MM.1S (cell line): ENCODE data around the gene C1orf198.

ENCODE experiments used
- DNase-seq: peaks from one replicate; pipeline ENCODE4 v3.0.0-alpha.2; 2015
- H2AFZ ChIP-seq: fragments of 300-600 bp; sonication (generic); 2 replicates; pipeline ENCODE4 v1.6.0; 2016; ENCODE audit warnings: antibody characterized with exemption, low read length
- H3F3A ChIP-seq: fragments of 300-600 bp; sonication (generic); 2 replicates; pipeline ENCODE4 v1.6.1; 2016; ENCODE audit warnings: mild to moderate bottlenecking, antibody characterized with exemption, low read length, moderate library complexity, mixed read lengths; ENCODE audit not compliant: insufficient read depth
- H3K27ac ChIP-seq: fragments of 300-600 bp; sonication (generic); 2 replicates; pipeline ENCODE4 v1.5.1; 2016; ENCODE audit warnings: mild to moderate bottlenecking, low read length
- H3K27me3 ChIP-seq: fragments of 300-600 bp; sonication (generic); replicated peaks from 2 replicates; pipeline ENCODE4 v1.6.0; 2016; ENCODE audit warnings: low read length; ENCODE audit not compliant: insufficient read depth
- H3K36me3 ChIP-seq: fragments of 300-600 bp; sonication (generic); replicated peaks from 2 replicates; pipeline ENCODE4 v1.6.1; 2016; ENCODE audit warnings: mild to moderate bottlenecking, low read length, mixed read lengths; ENCODE audit not compliant: insufficient read depth
- H3K4me1 ChIP-seq: fragments of 300-600 bp; sonication (generic); 2 replicates; pipeline ENCODE4 v1.6.1; 2016; ENCODE audit warnings: low read length, mixed read lengths
- H3K4me2 ChIP-seq: fragments of 300-600 bp; sonication (generic); 2 replicates; pipeline ENCODE4 v1.6.0; 2016; ENCODE audit warnings: low read depth, low read length
- H3K4me3 ChIP-seq: fragments of 300-600 bp; sonication (generic); 2 replicates; pipeline ENCODE4 v1.5.1; 2016; ENCODE audit warnings: low read length, mixed read lengths
- H3K79me2 ChIP-seq: fragments of 300-600 bp; sonication (generic); 2 replicates; pipeline ENCODE4 v1.6.1; 2016; ENCODE audit warnings: mixed run types, low read length, mixed read lengths
- H3K9ac ChIP-seq: fragments of 300-600 bp; sonication (generic); 2 replicates; pipeline ENCODE4 v1.6.1; 2016; ENCODE audit warnings: low read length, mixed read lengths
- H3K9me2 ChIP-seq: fragments of 300-600 bp; sonication (generic); replicated peaks from 2 replicates; pipeline ENCODE4 v1.6.1; 2016; ENCODE audit warnings: mild to moderate bottlenecking, low read length, mixed read lengths; ENCODE audit not compliant: insufficient read depth
- H3K9me3 ChIP-seq: fragments of 300-600 bp; sonication (generic); replicated peaks from 2 replicates; pipeline ENCODE4 v1.6.1; 2016; ENCODE audit warnings: mild to moderate bottlenecking, low read length, mixed read lengths; ENCODE audit not compliant: insufficient read depth
- H4K20me1 ChIP-seq: fragments of 300-600 bp; sonication (generic); 2 replicates; pipeline ENCODE4 v1.6.1; 2016; ENCODE audit warnings: mild to moderate bottlenecking, low read length, moderate library complexity, mixed read lengths; ENCODE audit not compliant: insufficient read depth
- EZH2 ChIP-seq: fragments of 300-600 bp; sonication (generic); optimal IDR thresholded peaks from 2 replicates; pipeline ENCODE3; 2017; ENCODE audit warnings: low read depth, mild to moderate bottlenecking, antibody characterized with exemption, low read length, mixed read lengths
- EZH2phosphoT487 ChIP-seq: fragments of 300-600 bp; sonication (generic); IDR thresholded peaks from 2 replicates; pipeline ENCODE4 v1.6.1; 2018; ENCODE audit warnings: antibody characterized with exemption, low read length
- TF ChIP-seq, protein P1 (sequence below): fragments of 300-600 bp; sonication (generic); IDR thresholded peaks from 2 replicates; pipeline ENCODE4 v1.5.1; 2016; ENCODE audit warnings: antibody characterized with exemption, low read length, mixed read lengths

Gene C1orf198

DNA sequence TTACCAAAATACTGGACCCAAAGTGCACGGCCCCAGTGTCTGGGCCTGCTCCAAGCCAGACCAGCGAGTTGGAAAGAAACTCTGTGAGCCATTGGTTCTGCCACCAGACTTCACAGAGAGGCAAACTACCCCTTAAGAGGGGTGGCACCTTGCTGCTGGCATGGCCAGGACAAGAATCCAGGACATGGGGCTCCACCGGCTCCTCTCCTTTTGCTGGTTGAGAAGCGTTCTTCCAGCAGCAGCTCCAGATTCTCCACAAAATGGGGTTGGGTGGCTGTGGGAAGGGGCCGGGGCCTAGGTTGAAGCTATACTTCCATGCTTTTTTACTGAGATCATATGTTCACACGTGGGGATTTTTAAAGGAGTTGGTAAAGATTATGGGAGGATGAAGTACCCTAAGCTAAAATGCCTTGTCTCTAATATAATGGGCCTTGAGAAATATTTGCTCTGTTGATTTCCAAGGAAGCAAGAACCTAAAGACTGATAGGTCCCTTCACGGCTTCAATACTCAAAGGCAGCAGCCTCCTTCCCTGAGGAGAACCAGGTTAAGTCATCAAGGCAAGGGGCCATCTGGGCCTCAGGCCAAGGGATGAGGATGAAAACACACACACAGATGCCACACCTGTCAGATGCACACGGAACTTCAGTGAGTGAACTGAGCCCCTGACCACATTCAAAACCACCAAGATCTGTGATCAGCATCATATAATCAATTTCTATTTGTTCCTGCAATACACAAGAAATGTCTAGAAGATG is 3.1 kb downstream of the C1orf198 start:
- Histone ChIP-seq H3K36me3 (no peaks in the 10 kb centered on the region), H3K27ac (no peak overlapping the region), H4K20me1 (no peaks in the 10 kb centered on the region), H3K9me2 (no peaks in the 10 kb centered on the region), H3F3A (no peaks in the 10 kb centered on the region), H3K4me1 (no peaks in the 10 kb centered on the region), H3K27me3 (0 out of 2 replicates have a peak, but pooled peaks cover 8% of the 10 kb centered on the region), H3K9ac (no peak overlapping the region), H3K4me3 (no peak overlapping the region), H3K4me2 (no peak overlapping the region), H3K9me3 (no peaks in the 10 kb centered on the region), H3K79me2 (no peaks in the 10 kb centered on the region), H2AFZ (no peak overlapping the region)
- DNase-seq = no peak
- TF ChIP-seq EZH2phosphoT487 (no peak), EZH2 (no peak)
- TF ChIP-seq, protein P1, sequence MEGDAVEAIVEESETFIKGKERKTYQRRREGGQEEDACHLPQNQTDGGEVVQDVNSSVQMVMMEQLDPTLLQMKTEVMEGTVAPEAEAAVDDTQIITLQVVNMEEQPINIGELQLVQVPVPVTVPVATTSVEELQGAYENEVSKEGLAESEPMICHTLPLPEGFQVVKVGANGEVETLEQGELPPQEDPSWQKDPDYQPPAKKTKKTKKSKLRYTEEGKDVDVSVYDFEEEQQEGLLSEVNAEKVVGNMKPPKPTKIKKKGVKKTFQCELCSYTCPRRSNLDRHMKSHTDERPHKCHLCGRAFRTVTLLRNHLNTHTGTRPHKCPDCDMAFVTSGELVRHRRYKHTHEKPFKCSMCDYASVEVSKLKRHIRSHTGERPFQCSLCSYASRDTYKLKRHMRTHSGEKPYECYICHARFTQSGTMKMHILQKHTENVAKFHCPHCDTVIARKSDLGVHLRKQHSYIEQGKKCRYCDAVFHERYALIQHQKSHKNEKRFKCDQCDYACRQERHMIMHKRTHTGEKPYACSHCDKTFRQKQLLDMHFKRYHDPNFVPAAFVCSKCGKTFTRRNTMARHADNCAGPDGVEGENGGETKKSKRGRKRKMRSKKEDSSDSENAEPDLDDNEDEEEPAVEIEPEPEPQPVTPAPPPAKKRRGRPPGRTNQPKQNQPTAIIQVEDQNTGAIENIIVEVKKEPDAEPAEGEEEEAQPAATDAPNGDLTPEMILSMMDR = no peak

DNA sequence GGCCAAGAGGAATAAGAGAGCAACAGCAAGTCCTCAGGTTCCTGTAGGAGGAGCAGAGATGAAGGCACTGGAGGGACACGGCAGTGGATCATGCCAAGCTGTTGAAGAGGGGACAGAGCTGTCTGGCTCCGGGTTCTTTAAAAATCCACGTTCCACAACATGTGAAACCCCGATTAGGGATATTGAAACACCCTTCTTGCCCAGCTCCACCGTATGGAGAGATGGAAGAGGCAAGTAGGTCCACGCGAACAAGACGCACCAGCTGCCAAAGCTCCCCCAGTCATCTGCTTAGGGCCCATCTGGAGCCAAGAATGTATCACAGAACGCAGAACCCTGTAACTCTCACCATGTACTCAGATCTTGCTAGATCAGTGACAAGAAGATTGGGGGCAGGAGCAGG is 3.9 kb downstream of the C1orf198 start:
- H2AFZ ChIP-seq = no peak overlapping the region
- H3K9me3 ChIP-seq = no peaks in the 10 kb centered on the region
- H3F3A ChIP-seq = no peaks in the 10 kb centered on the region
- H3K4me1 ChIP-seq = no peaks in the 10 kb centered on the region
- no peak overlapping the region for H3K4me3 ChIP-seq
- H3K79me2 ChIP-seq = no peaks in the 10 kb centered on the region
- H3K4me2 ChIP-seq = no peak overlapping the region
- no peak overlapping the region for H3K27ac ChIP-seq
- H3K36me3 ChIP-seq = no peaks in the 10 kb centered on the region
- DNase-seq = no peak
- H3K9me2 ChIP-seq = no peaks in the 10 kb centered on the region
- H4K20me1 ChIP-seq = no peaks in the 10 kb centered on the region
- no peak overlapping the region for H3K9ac ChIP-seq
- TF ChIP-seq, protein P1 = no peak
- no peak for TF ChIP-seq EZH2phosphoT487
- TF ChIP-seq EZH2 = no peak
- 0 out of 2 replicates have a peak, but pooled peaks cover 8% of the 10 kb centered on the region for H3K27me3 ChIP-seq

DNA sequence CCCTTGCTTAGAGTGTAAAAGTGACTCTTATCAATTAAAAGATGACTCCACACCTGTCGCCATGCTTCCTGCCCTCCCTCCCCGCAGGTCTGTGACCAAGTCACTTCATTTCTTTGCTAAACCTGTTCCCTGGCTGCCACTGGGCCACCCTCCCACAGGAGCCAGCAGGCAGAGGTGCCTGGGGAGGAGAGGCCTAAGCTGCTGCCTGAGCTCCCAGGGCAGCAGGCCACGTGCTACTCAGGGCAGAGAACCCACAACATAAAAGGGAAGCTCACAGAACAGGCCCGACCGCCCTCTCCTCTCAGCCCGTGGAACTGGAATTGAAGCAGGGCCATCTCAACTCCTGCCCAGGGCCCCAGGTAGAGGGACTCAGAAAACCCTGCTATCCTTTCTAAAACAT is 4.9 kb downstream of the C1orf198 start:
- Histone ChIP-seq H3K9ac (no peak overlapping the region), H2AFZ (no peak overlapping the region), H3K36me3 (no peaks in the 10 kb centered on the region), H4K20me1 (no peaks in the 10 kb centered on the region), H3K27me3 (0 out of 2 replicates have a peak, but pooled peaks cover 8% of the 10 kb centered on the region), H3F3A (no peaks in the 10 kb centered on the region), H3K27ac (no peak overlapping the region), H3K9me2 (no peaks in the 10 kb centered on the region), H3K4me3 (no peak overlapping the region), H3K9me3 (no peaks in the 10 kb centered on the region), H3K4me1 (no peaks in the 10 kb centered on the region), H3K4me2 (no peak overlapping the region), H3K79me2 (no peaks in the 10 kb centered on the region)
- no peak for TF ChIP-seq EZH2phosphoT487
- TF ChIP-seq EZH2 = no peak
- TF ChIP-seq, protein P1 = no peak
- no peak for DNase-seq
